ENCODE measurements around the gene CCNT2. TPM values are rescaled to one million over a fixed set of nuclear protein-coding genes. Genes with fewer than 3 reads are reported as not detected.
"Not testable (repeated sequence)": the region's sequence is repeated elsewhere in the genome, so short reads cannot be mapped to it uniquely, and the experiment has no call there.

CCNT2 gene
- total RNA-seq, 1 experiment from 2014 or later, result 31.9 TPM

DNA sequence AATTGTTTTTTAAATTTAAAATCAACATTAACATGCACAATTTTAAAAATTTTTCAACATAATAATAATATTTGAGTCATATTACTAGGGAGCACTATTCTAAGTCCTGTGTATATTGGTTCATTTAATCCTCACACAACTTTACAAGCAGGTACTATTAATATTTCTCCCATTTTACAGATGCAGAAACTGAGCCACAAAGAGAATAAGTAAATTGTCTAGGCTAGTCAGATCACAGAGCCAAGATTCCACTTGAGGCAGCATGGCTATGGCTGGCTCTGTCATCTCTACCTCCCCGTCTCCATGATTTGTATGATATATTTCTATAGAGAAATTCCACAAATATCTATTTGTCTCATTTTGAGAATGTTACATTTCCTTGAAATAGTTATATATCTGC lies 15.1 kb downstream of the CCNT2 start:
- Histone ChIP-seq H3K36me3 (peaks cover 69% of the 10 kb centered on the region), H3K4me1 (replicated peaks) (no peaks in the 10 kb centered on the region), H3K27ac (no peak overlapping the region), H3K27me3 (replicated peaks) (0 out of 2 replicates have a peak, but pooled peaks cover 2% of the 10 kb centered on the region), H3K9me3 (replicated peaks) (no peaks in the 10 kb centered on the region), H3K4me3 (no peak overlapping the region)
- DNase-seq (ENCODE audit: low read depth in 1 of 2, low spot score in 2 of 2), result no peak

DNA sequence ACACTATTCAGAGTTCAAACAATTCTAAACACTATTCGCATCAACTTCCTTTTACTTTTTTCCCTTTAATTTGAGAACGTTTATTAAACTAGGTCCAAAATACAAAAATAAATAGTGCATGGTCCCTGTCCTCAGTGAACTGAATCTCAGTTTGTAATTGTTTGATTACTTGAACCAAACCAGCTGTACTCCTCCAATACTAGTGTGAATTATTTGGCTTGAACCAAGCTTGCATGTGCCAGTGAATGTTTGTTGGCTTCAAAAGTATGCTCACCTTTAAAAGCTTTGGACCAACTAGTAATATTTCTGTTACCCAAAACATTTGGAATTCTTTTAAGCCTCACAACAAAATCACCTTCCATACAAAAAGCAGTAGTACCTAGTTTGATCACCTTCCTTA lies 15.5 kb downstream of the CCNT2 start:
- DNase-seq (ENCODE audit: low read depth in 1 of 2, low spot score in 2 of 2), result no peak
- H3K27ac ChIP-seq, result no peak overlapping the region
- 0 out of 2 replicates have a peak, but pooled peaks cover 2% of the 10 kb centered on the region for H3K27me3 ChIP-seq (replicated peaks)
- no peaks in the 10 kb centered on the region for H3K9me3 ChIP-seq (replicated peaks)
- H3K36me3 ChIP-seq, result peaks cover 71% of the 10 kb centered on the region
- H3K4me3 ChIP-seq, result no peak overlapping the region
- no peaks in the 10 kb centered on the region for H3K4me1 ChIP-seq (replicated peaks)

DNA sequence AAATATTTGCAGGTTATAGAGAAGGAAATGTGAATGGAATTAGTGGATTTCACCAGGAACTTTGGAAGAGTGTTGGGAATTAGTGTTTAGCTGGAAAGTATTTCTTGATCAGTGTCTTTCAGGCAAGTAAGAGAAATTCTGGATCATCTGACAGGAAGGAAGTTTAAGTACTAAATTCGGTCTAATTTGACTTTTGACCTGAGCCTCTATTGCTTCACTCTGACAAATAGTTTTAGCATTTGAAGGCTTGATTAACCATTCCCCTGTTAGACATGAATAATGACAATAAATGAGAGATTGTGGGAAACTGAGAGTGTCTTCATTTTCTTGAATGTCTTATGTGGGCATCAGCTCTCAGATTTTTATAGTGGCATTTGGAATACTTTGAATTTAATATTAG lies 16.0 kb downstream of the CCNT2 start:
- no peak for DNase-seq (ENCODE audit: low read depth in 1 of 2, low spot score in 2 of 2)

DNA sequence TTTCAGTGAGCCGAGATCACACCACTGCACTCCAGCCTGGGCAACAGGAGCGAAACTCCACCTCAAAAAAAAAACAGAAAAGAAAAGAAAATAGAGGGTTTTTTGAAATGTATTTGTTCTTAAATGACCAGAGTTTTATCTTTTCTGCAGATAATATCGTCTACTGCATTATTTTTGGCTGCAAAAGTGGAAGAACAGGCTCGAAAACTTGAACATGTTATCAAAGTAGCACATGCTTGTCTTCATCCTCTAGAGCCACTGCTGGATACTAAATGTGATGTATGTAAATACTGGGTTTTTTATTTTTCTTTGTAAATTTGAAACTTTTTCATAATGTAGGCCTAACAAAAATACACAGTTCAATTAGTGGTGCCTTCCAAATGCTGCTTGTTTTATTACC lies 18.1 kb downstream of the CCNT2 start:
- Histone ChIP-seq H3K27me3 (replicated peaks) (no peaks in the 10 kb centered on the region), H3K4me3 (no peak overlapping the region), H3K9me3 (replicated peaks) (no peaks in the 10 kb centered on the region), H3K36me3 (peaks cover 79% of the 10 kb centered on the region), H3K4me1 (replicated peaks) (no peaks in the 10 kb centered on the region), H3K27ac (no peak overlapping the region)
- DNase-seq (ENCODE audit: low read depth in 1 of 2, low spot score in 2 of 2), result no peak

More for the DNA sequence above, 16.0 kb downstream of the CCNT2 start:
- Histone ChIP-seq H3K36me3 (peaks cover 74% of the 10 kb centered on the region), H3K4me3 (no peak overlapping the region), H3K27me3 (replicated peaks) (0 out of 2 replicates have a peak, but pooled peaks cover 2% of the 10 kb centered on the region), H3K27ac (no peak overlapping the region), H3K9me3 (replicated peaks) (no peaks in the 10 kb centered on the region), H3K4me1 (replicated peaks) (no peaks in the 10 kb centered on the region)

DNA sequence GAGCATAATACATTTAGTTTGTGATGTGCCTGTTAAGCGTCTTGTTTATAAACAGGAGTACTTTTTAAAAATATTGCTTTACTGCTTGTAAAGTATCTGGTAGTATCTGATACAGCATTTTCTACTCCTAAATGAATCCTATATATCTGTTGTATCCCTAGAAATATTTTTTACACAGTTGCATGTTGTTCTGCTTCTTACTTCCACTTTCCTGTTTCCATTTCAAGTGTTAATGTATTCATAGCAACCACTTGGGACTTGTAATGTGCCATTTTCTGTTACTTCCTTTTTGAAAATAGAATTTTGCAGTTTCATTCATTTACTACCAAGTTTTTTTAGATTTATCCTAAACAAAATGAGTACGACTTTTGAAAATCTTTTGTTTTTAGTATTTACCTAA lies 24.9 kb downstream of the CCNT2 start:
- no peaks in the 10 kb centered on the region for H3K27me3 ChIP-seq (replicated peaks)
- no peak overlapping the region for H3K27ac ChIP-seq
- no peaks in the 10 kb centered on the region for H3K4me1 ChIP-seq (replicated peaks)
- H3K9me3 ChIP-seq (replicated peaks), result no peaks in the 10 kb centered on the region
- peaks cover 80% of the 10 kb centered on the region for H3K36me3 ChIP-seq
- no peak for DNase-seq (ENCODE audit: low read depth in 1 of 2, low spot score in 2 of 2)
- no peak overlapping the region for H3K4me3 ChIP-seq

DNA sequence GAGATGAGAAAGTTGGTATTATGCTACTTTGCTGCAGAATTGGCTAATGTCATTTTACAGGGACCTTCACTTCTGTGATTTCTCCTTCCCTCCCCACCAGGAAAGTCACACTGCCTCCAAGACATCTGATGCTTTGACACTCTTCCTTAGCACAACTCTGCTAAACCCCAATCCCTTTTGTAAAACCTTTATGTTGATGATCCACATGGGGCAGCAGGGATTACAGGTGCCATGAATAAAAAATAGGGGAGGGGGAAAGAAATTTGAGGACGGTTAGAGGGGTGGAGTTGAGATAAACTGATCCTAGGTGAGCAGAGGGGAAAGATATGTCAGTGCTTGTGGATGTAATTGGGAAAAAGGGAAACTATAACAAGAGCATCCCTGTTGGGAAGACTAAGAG lies 26.4 kb downstream of the CCNT2 start:
- Histone ChIP-seq H3K27ac (no peak overlapping the region), H3K36me3 (peaks cover 78% of the 10 kb centered on the region), H3K4me3 (no peak overlapping the region), H3K4me1 (replicated peaks) (no peaks in the 10 kb centered on the region), H3K9me3 (replicated peaks) (no peaks in the 10 kb centered on the region), H3K27me3 (replicated peaks) (no peaks in the 10 kb centered on the region)
- no peak for DNase-seq (ENCODE audit: low read depth in 1 of 2, low spot score in 2 of 2)

DNA sequence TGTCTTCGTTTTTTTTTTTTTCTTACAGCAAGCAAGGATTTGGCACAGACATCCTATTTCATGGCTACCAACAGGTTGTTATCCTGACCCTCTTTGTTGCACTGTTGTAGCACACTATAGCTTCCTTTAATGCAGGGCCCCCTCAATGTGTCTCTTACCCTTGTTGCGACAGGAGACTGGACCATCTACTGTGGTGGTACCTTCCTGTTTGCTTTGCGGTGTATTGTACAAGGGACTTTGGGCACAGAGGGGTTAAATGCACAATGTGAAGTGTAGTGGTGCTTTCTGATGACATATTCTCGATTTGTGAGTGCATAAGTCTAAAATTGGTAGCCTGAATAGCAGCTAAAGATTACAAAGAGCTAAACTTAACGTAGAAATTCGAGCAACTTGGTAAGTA lies 27.5 kb downstream of the CCNT2 start:
- H3K36me3 ChIP-seq, result peaks cover 79% of the 10 kb centered on the region
- no peaks in the 10 kb centered on the region for H3K27me3 ChIP-seq (replicated peaks)
- no peak overlapping the region for H3K27ac ChIP-seq
- no peaks in the 10 kb centered on the region for H3K9me3 ChIP-seq (replicated peaks)
- no peak for DNase-seq (ENCODE audit: low read depth in 1 of 2, low spot score in 2 of 2)
- H3K4me3 ChIP-seq, result no peak overlapping the region
- H3K4me1 ChIP-seq (replicated peaks), result no peaks in the 10 kb centered on the region

DNA sequence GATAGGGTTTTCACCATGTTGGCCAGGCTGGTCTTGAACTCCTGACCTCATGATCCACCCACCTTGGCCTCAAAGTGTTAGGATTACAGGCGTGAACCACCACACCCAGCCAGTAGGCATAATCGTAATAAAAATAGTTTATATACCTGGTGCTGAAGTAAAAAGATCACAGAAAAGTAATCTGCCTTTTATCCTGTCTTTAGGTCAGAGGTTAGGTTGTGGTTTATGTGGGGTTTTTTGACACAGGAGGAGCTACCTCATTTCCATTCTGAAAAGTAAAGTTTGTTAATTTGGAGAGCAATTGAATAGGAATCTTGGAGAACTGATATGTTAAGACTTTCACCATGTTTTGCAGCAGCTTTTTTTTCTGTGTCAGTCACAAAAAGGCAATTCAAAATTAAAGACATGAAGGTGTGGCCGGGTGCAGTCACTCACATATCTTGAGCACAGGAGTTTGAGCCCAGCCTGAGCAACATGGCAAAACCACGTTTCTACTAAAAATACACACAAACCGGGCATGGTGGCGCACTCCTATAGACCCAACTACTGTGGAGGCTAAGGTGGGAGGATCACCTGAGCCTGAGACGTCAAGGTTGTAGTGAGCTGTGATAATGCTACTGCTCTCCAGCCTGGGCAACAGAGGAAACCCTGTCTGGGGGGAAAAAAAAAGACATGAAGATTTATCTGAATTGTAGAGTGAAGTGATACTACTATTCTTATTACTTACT lies 31.5 kb downstream of the CCNT2 start:
- Histone ChIP-seq H3K4me1 (replicated peaks) (no peaks in the 10 kb centered on the region), H3K27ac (no peak overlapping the region), H3K36me3 (peaks cover 76% of the 10 kb centered on the region), H3K4me3 (no peak overlapping the region), H3K27me3 (replicated peaks) (no peaks in the 10 kb centered on the region), H3K9me3 (replicated peaks) (no peaks in the 10 kb centered on the region)
- DNase-seq (ENCODE audit: low read depth in 1 of 2, low spot score in 2 of 2), result no peak

DNA sequence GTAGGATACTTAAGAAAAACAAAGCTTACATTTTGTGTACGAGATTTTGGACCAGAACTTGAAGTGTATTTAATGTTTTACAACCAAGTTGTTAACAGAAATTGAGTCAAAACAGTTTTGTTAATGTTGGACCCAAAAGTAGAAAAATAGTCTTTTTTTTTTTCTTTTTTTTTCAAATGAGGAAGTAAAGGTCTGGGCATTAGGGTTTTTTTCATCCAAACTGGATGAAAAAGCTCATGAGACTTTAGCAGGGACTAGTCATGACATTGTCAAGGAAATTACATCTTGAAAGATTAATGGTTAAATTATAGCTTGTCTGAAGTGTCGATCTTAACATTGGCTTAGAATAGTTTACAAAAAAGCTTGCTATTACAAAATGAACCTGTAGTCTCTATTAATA lies 32.3 kb downstream of the CCNT2 start:
- Histone ChIP-seq H3K36me3 (peaks cover 79% of the 10 kb centered on the region), H3K9me3 (replicated peaks) (no peaks in the 10 kb centered on the region), H3K4me1 (replicated peaks) (no peaks in the 10 kb centered on the region), H3K4me3 (no peak overlapping the region), H3K27me3 (replicated peaks) (no peaks in the 10 kb centered on the region), H3K27ac (no peak overlapping the region)
- no peak for DNase-seq (ENCODE audit: low read depth in 1 of 2, low spot score in 2 of 2)

DNA sequence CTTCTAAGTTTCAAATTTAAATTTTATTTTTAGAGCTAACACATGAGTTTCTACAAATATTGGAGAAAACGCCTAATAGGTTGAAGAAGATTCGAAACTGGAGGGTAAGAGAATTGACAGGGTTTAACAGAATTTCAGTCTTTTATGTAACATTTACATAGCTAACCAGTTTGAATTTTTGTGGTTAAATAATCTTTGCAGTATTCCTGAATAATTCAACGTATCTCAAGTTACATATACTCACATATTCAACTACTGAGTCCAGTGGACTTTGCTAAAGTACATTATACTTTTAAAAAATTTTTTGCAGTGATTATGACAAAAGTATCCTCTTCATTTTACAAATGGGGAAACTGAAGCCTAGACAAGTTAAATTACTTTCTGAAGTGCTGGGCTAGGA lies 34.0 kb downstream of the CCNT2 start:
- no peaks in the 10 kb centered on the region for H3K27me3 ChIP-seq (replicated peaks)
- no peak for DNase-seq (ENCODE audit: low read depth in 1 of 2, low spot score in 2 of 2)

DNA sequence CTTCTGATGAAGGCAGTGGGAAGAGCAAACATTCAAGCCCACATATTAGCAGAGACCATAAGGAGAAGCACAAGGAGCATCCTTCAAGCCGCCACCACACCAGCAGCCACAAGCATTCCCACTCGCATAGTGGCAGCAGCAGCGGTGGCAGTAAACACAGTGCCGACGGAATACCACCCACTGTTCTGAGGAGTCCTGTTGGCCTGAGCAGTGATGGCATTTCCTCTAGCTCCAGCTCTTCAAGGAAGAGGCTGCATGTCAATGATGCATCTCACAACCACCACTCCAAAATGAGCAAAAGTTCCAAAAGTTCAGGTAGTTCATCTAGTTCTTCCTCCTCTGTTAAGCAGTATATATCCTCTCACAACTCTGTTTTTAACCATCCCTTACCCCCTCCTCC lies 35.4 kb downstream of the CCNT2 start:
- Histone ChIP-seq H3K4me1 (replicated peaks) (no peaks in the 10 kb centered on the region), H3K9me3 (replicated peaks) (no peaks in the 10 kb centered on the region), H3K4me3 (no peak overlapping the region), H3K27ac (no peak overlapping the region), H3K27me3 (replicated peaks) (no peaks in the 10 kb centered on the region), H3K36me3 (peaks cover 75% of the 10 kb centered on the region)
- DNase-seq (ENCODE audit: low read depth in 1 of 2, low spot score in 2 of 2), result no peak

More for the DNA sequence above, 34.0 kb downstream of the CCNT2 start:
- H3K4me3 ChIP-seq, result no peak overlapping the region
- H3K36me3 ChIP-seq, result peaks cover 83% of the 10 kb centered on the region
- H3K27ac ChIP-seq, result no peak overlapping the region
- no peaks in the 10 kb centered on the region for H3K4me1 ChIP-seq (replicated peaks)
- H3K9me3 ChIP-seq (replicated peaks), result no peaks in the 10 kb centered on the region

DNA sequence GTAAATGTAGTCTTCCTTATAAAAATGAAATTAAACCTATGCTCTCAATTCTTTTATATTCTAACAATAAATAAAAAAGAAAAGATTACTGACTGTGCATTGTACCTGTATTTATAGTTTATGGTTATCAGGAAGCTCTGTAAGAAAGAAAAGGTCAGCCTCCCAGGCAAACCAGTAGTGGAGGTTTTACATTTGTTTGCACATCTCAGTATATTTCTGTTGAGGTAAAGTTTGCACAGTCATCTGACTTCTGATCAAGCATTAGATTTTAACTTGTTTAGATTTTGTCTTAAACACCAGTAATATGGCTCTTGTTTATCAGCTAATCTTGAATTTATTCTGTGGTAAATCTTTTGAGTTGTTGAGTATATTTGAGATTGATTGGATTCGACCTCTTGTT lies 37.1 kb downstream of the CCNT2 start:
- DNase-seq (ENCODE audit: low read depth in 1 of 2, low spot score in 2 of 2), result no peak
- no peaks in the 10 kb centered on the region for H3K4me1 ChIP-seq (replicated peaks)
- peaks cover 61% of the 10 kb centered on the region for H3K36me3 ChIP-seq
- H3K4me3 ChIP-seq, result no peak overlapping the region
- no peak overlapping the region for H3K27ac ChIP-seq
- no peaks in the 10 kb centered on the region for H3K27me3 ChIP-seq (replicated peaks)
- H3K9me3 ChIP-seq (replicated peaks), result no peaks in the 10 kb centered on the region

DNA sequence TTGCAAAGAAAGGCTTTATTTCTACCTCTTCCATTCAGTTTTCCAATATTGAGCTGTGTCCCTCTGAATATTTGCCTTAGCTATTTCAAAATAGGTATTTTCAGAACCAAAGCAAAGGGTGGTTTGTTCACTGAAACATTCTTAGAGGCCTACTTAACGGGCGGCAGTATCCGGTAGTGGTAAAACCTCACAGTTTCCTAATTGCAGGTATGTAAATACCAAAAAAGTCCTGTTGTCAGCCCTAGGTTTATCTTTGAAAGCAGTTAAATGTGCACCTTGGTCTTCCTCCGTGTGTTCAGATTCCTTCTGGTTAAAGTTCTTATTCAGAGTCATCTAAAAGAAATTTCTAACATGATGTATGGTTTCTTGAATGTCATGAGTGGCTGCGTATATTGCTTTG lies 38.9 kb downstream of the CCNT2 start:
- DNase-seq (ENCODE audit: low read depth in 1 of 2, low spot score in 2 of 2), result no peak
- peaks cover 50% of the 10 kb centered on the region for H3K36me3 ChIP-seq

DNA sequence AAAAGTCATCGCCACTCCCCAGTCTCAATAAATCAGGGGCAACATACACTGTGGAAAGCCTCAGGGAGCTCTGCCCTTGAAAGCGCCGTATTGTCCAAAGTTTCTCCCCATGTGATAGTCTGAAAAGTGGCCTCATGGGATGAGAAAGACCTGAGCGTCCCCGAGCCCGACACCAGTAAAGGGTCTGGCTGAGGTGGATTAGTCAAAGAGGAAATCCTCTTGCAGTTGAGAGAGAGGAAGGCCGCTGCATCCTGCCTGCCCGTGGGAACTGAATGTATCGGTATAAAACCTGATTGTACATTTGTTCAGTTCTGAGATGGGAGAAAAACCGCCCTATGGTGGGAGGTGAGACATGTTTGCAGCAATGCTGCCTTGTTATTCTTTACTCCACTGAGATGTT lies 48.5 kb downstream of the CCNT2 start:
- not testable (repeated sequence) for DNase-seq (ENCODE audit: low read depth in 1 of 2, low spot score in 2 of 2); H3K9me3 ChIP-seq (replicated peaks); H3K27me3 ChIP-seq (replicated peaks); H3K36me3 ChIP-seq; H3K4me1 ChIP-seq (replicated peaks); H3K4me3 ChIP-seq; H3K27ac ChIP-seq

More for the DNA sequence above, 38.9 kb downstream of the CCNT2 start:
- H3K4me1 ChIP-seq (replicated peaks), result no peaks in the 10 kb centered on the region
- no peak overlapping the region for H3K27ac ChIP-seq
- no peak overlapping the region for H3K4me3 ChIP-seq
- H3K27me3 ChIP-seq (replicated peaks), result no peaks in the 10 kb centered on the region
- no peaks in the 10 kb centered on the region for H3K9me3 ChIP-seq (replicated peaks)

All from SJSA1 (cell line).